ENCODE measurements around the gene EPHA7.

The EPHA7 gene

DNA sequence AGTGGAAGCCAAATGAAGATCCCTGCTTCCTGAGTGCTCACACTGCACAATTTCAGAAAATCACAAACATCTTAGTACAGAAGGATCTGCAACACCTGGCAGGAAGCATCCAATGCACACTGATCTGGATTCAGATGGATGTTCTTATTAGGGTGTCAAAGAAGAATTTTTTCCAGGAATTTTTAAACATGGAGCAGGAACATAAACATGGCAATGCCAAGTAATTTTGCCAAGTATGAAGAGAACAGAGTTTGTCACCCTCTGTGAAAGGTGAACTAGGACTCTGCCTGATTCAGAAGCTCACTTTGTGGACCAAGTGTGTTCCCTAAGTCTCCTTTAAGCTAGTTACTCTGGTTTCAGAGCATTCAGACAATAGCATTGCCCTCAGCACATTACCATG, 208.5 kb downstream of the EPHA7 start:
- H3K27ac ChIP-seq, result no peak overlapping the region
- H3K4me3 ChIP-seq, result no peak overlapping the region
- no peak for TF ChIP-seq CTCF (IDR thresholded peaks at IDR 0.05)
- no peak for DNase-seq (ENCODE audit: low spot score)

DNA sequence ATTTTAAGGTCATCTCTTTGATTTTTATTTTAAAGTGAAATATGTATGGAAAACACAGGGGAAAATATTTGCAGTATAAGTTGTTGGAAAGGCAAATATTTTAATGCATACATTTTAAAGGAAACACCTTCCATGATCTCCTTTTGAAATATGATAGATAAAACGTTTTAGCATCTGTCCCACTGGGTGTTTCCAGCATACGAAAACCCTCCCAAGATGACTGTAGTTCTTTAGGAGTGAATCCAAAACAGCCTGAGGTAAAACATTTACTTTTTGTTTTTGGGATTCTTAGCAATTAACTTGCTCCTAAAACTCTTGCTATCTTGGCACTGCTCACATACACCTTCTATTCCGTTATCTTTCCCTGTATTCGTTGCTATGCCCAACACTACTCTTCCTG, 210.0 kb downstream of the EPHA7 start:
- no peak for DNase-seq (ENCODE audit: low spot score)
- TF ChIP-seq CTCF (IDR thresholded peaks at IDR 0.05), result no peak
- Histone ChIP-seq H3K4me3 (no peak overlapping the region), H3K27ac (no peak overlapping the region)

- no peak overlapping the region for H3K27ac ChIP-seq
- H3K4me3 ChIP-seq, result no peak overlapping the region
- no peak for DNase-seq (ENCODE audit: low spot score)
- no peak for TF ChIP-seq CTCF (IDR thresholded peaks at IDR 0.05)
Observed at GRCh38 chr6:93196406-93196970, 222.9 kb downstream of the EPHA7 start.

GRCh38 chr6:93194480-93194879, 224.9 kb downstream of the EPHA7 start:
- DNase-seq (ENCODE audit: low spot score), result no peak
- no peak overlapping the region for H3K27ac ChIP-seq
- H3K4me3 ChIP-seq, result no peak overlapping the region
- no peak for TF ChIP-seq CTCF (IDR thresholded peaks at IDR 0.05)

- no peak for DNase-seq (ENCODE audit: low spot score)
- no peak overlapping the region for H3K27ac ChIP-seq
- no peak for TF ChIP-seq CTCF (IDR thresholded peaks at IDR 0.05)
Observed at GRCh38 chr6:93193868-93194267, 225.5 kb downstream of the EPHA7 start.

More at GRCh38 chr6:93193868-93194267, 225.5 kb downstream of the EPHA7 start:
- H3K4me3 ChIP-seq, result no peak overlapping the region

Measured in coronary artery (tissue), 2 donors.